IMR-90 (cell line): ENCODE data around the gene RASGRP1. TPM values are rescaled to one million over a fixed set of nuclear protein-coding genes. Genes with fewer than 3 reads are reported as not detected.
A peak's percentile ranks its signal among the peaks of the same experiment; 100 is the strongest.

Experiments used
- ATAC-seq: fragments of 200-7000 bp; cut with Tn5 transposase; 2 replicates; pipeline ENCODE4 v1.9.1; 2020; ENCODE audit warnings: low read depth, mild to moderate bottlenecking, moderate library complexity
- BruUV-seq: library from RNA; stranded (reverse); fragments of 400-500 nt; replicated peaks from 2 replicates; lab custom pipeline; 2021; lab: Mats Ljungman, UMichigan
- CTCF ChIA-PET: fragments of 300-600 bp; formaldehyde crosslinking; extraction: SDS; loops from one replicate; lab custom pipeline; 2021; ENCODE audit warnings: antibody characterized with exemption; lab: Yijun Ruan, JAX
- POLR2A ChIA-PET: fragments of 300-600 bp; sonication (Branson Sonifier 250); formaldehyde crosslinking; loops from one replicate; lab custom pipeline; 2022; ENCODE audit warnings: antibody characterized with exemption; ENCODE audit not compliant: unreplicated experiment; lab: Charles Lee
- DNase-seq: peaks from one replicate; pipeline ENCODE4 v3.0.0; 2013
- H2AFZ ChIP-seq: replicated peaks from 2 replicates; pipeline ENCODE3; 2013; ENCODE audit warnings: low read length, mild to moderate bottlenecking; ENCODE audit not compliant: poor library complexity
- H2AK5ac ChIP-seq: 2 replicates; pipeline ENCODE4 v1.6.1; 2013; ENCODE audit warnings: low read depth, low read length, inconsistent platforms
- H2AK9ac ChIP-seq: replicated peaks from 2 replicates; pipeline ENCODE3; 2013; ENCODE audit warnings: mild to moderate bottlenecking, low read depth, low read length, moderate library complexity; ENCODE audit not compliant: poor library complexity
- H2BK120ac ChIP-seq: 2 replicates; pipeline ENCODE4 v1.6.1; 2013; ENCODE audit warnings: low read depth, low read length, inconsistent platforms
- H2BK15ac ChIP-seq: 3 replicates; pipeline ENCODE4 v1.6.1; 2013; ENCODE audit warnings: low read depth, low read length, inconsistent platforms
- H2BK20ac ChIP-seq: 2 replicates; pipeline ENCODE4 v1.6.1; 2013; ENCODE audit warnings: low read depth, mild to moderate bottlenecking, inconsistent platforms, low read length, moderate library complexity
- H2BK5ac ChIP-seq: 2 replicates; pipeline ENCODE4 v1.6.1; 2013; ENCODE audit warnings: mild to moderate bottlenecking, low read depth, low read length, inconsistent platforms; ENCODE audit not compliant: poor library complexity, severe bottlenecking
- H3K14ac ChIP-seq: replicated peaks from 2 replicates; pipeline ENCODE4 v1.6.1; 2013; ENCODE audit warnings: low read depth, low read length, inconsistent platforms
- H3K18ac ChIP-seq: 2 replicates; pipeline ENCODE4 v1.6.1; 2013; ENCODE audit warnings: low read depth, low read length, control low read depth
- H3K23ac ChIP-seq: 2 replicates; pipeline ENCODE4 v1.6.1; 2013; ENCODE audit warnings: low read depth, low read length, inconsistent platforms
- H3K27ac ChIP-seq: 2 replicates; pipeline ENCODE4 v1.5.1; 2013; ENCODE audit warnings: mild to moderate bottlenecking, control low read depth, low read length; ENCODE audit not compliant: insufficient read depth
- H3K27me3 ChIP-seq: 2 replicates; pipeline ENCODE4 v1.6.1; 2013; ENCODE audit warnings: low read length; ENCODE audit not compliant: control insufficient read depth, insufficient read depth
- H3K36me3 ChIP-seq: 2 replicates; pipeline ENCODE4 v1.6.1; 2013; ENCODE audit warnings: low read length, mixed read lengths; ENCODE audit not compliant: control insufficient read depth, insufficient read depth
- H3K4ac ChIP-seq: 2 replicates; pipeline ENCODE4 v1.6.1; 2013; ENCODE audit warnings: low read depth, low read length, inconsistent platforms
- H3K4me1 ChIP-seq: 2 replicates; pipeline ENCODE4 v1.6.1; 2013; ENCODE audit warnings: low read length, mixed read lengths; ENCODE audit not compliant: control insufficient read depth, insufficient read depth
- H3K4me2 ChIP-seq: 2 replicates; pipeline ENCODE4 v1.6.1; 2013; ENCODE audit warnings: low read depth, mild to moderate bottlenecking, control low read depth, low read length, moderate library complexity
- H3K4me3 ChIP-seq: 2 replicates; pipeline ENCODE4 v1.5.1; 2013; ENCODE audit warnings: low read depth, mild to moderate bottlenecking, control low read depth, low read length, moderate library complexity; ENCODE audit not compliant: insufficient read depth
- H3K56ac ChIP-seq: 2 replicates; pipeline ENCODE4 v1.6.1; 2013; ENCODE audit warnings: low read length, inconsistent platforms; ENCODE audit not compliant: insufficient read depth; ENCODE audit errors: extremely low read depth
- H3K79me1 ChIP-seq, 2 experiments: 2 replicates each; pipeline ENCODE4 v1.6.1; 2013; ENCODE audit warnings: low read length in 2 of 2, inconsistent platforms in 1 of 2, low read depth in 1 of 2
- H3K9ac ChIP-seq: 2 replicates; pipeline ENCODE4 v1.6.1; 2013; ENCODE audit warnings: low read depth, low read length, control low read depth
- H3K9me1 ChIP-seq: 2 replicates; pipeline ENCODE4 v1.6.1; 2013; ENCODE audit warnings: low read length, inconsistent platforms; ENCODE audit not compliant: insufficient read depth
- H3K9me3 ChIP-seq: 2 replicates; pipeline ENCODE4 v1.6.1; 2013; ENCODE audit warnings: low read length; ENCODE audit not compliant: control insufficient read depth, insufficient read depth
- H4K20me1 ChIP-seq: 2 replicates; pipeline ENCODE4 v1.6.1; 2013; ENCODE audit warnings: low read length, inconsistent platforms; ENCODE audit not compliant: insufficient read depth
- H4K5ac ChIP-seq: 2 replicates; pipeline ENCODE4 v1.6.1; 2013; ENCODE audit warnings: mild to moderate bottlenecking, low read depth, low read length, control low read depth
- H4K8ac ChIP-seq, 2 experiments: 2 replicates each; pipeline ENCODE4 v1.6.1; 2013; ENCODE audit warnings: low read depth in 2 of 2, low read length in 2 of 2, control low read depth in 1 of 2, inconsistent platforms in 1 of 2
- H4K91ac ChIP-seq: 2 replicates; pipeline ENCODE4 v1.6.1; 2013; ENCODE audit warnings: low read depth, low read length, inconsistent platforms; ENCODE audit not compliant: insufficient read depth
- BHLHE40 ChIP-seq: fragments of 150-350 bp; IDR thresholded peaks from 2 replicates; pipeline ENCODE4 v1.6.1; 2016; ENCODE audit warnings: mild to moderate bottlenecking, low read depth, low read length
- CEBPB ChIP-seq: IDR thresholded peaks from 2 replicates; pipeline ENCODE4 v1.6.1; 2012; ENCODE audit warnings: low read depth, low read length, improper control_type of control experiment
- CHD1 ChIP-seq: IDR thresholded peaks from 2 replicates; pipeline ENCODE4 v1.6.1; 2012; ENCODE audit warnings: low read depth, low read length, improper control_type of control experiment
- CTCF ChIP-seq: conservative IDR thresholded peaks from 2 replicates; pipeline ENCODE4 v1.5.1; 2012; ENCODE audit warnings: mild to moderate bottlenecking, low read depth, low read length, improper control_type of control experiment
- ELK1 ChIP-seq: fragments of 150-350 bp; IDR thresholded peaks from 2 replicates; pipeline ENCODE4 v1.6.1; 2016; ENCODE audit warnings: low read depth, mild to moderate bottlenecking, low read length, moderate library complexity, borderline replicate concordance
- FOS ChIP-seq: fragments of 150-350 bp; IDR thresholded peaks from 2 replicates; pipeline ENCODE4 v1.6.1; 2016; ENCODE audit warnings: low read depth, low read length
- MAFK ChIP-seq: IDR thresholded peaks from 2 replicates; pipeline ENCODE4 v1.6.1; 2012; ENCODE audit warnings: low read depth, low read length, improper control_type of control experiment
- MXI1 ChIP-seq: IDR thresholded peaks from 2 replicates; pipeline ENCODE4 v1.6.1; 2012; ENCODE audit warnings: low read depth, mild to moderate bottlenecking, low read length, moderate library complexity, borderline replicate concordance
- NFE2L2 ChIP-seq: fragments of 150-350 bp; IDR thresholded peaks from 2 replicates; pipeline ENCODE4 v1.6.1; 2016; ENCODE audit warnings: low read depth, mild to moderate bottlenecking, low read length
- POLR2A ChIP-seq: IDR thresholded peaks from 2 replicates; pipeline ENCODE4 v1.6.1; 2012; ENCODE audit warnings: mild to moderate bottlenecking, low read depth, low read length
- RAD21 ChIP-seq: IDR thresholded peaks from 2 replicates; pipeline ENCODE4 v1.6.1; 2012; ENCODE audit warnings: low read length, improper control_type of control experiment
- RCOR1 ChIP-seq: IDR thresholded peaks from 2 replicates; pipeline ENCODE4 v1.6.1; 2012; ENCODE audit warnings: mild to moderate bottlenecking, low read length, improper control_type of control experiment; ENCODE audit not compliant: insufficient replicate concordance
- RFX5 ChIP-seq: IDR thresholded peaks from 2 replicates; pipeline ENCODE4 v1.8.0; 2012; ENCODE audit warnings: low read depth, mild to moderate bottlenecking, low read length, moderate library complexity
- SMC3 ChIP-seq: fragments of 150-350 bp; IDR thresholded peaks from 2 replicates; pipeline ENCODE4 v1.6.1; 2016; ENCODE audit warnings: low read depth, mild to moderate bottlenecking, antibody characterized with exemption, low read length, moderate library complexity
- USF2 ChIP-seq: fragments of 150-350 bp; IDR thresholded peaks from 2 replicates; pipeline ENCODE4 v1.6.1; 2017; ENCODE audit warnings: mild to moderate bottlenecking, antibody characterized with exemption, low read length, low read depth
- dilution Hi-C: fragments of 300-500 bp; cut with HindIII; formaldehyde crosslinking; loops from one replicate; pipeline ENCODE4 v1.14.3; 2018; ENCODE audit warnings: low sequenced_read_pairs; ENCODE audit not compliant: unreplicated experiment
- in situ Hi-C: fragments of 300-500 bp; cut with MboI; formaldehyde crosslinking; loops from 3 replicates; pipeline ENCODE4 v1.14.3; 2019; ENCODE audit warnings: low sequenced_read_pairs, inconsistent platforms, mixed read lengths
- intact Hi-C: fragments of 100-400 bp; cut with micrococcal nuclease; formaldehyde crosslinking; loops from 2 replicates; pipeline ENCODE4 v1.10.0; 2022
- polyA plus RNA-seq, 3 experiments: library from polyadenylated mRNA; depleted of rRNA; stranded (reverse); fragments of >200 nt; gene quantifications; 2 replicates each; pipeline ENCODE4 v1.2.3, GENCODE V29; 2012; ENCODE audit warnings: low replicate concordance in 1 of 3
- total RNA-seq: library from RNA; depleted of rRNA; stranded (reverse); fragments of >200 nt; gene quantifications from 2 replicates; pipeline ENCODE4 v1.2.3, GENCODE V29; 2012

Gene RASGRP1
- total and polyA plus RNA-seq, 2 of the 4 experiments (the other 2 are of a cell fraction) = 1.4 to 3.2 TPM

GRCh38 chr15:38539008-38539343, 25.6 kb downstream of the RASGRP1 start:
- Histone ChIP-seq H2AFZ (no peak overlapping the region), H3K79me1 (no peaks in the 10 kb centered on the region), H4K8ac (no peak overlapping the region), H2AK9ac (no peak overlapping the region), H3K9me1 (peaks cover 5% of the 10 kb centered on the region; the same call in 1 of the 2 replicates), H3K36me3 (no peaks in the 10 kb centered on the region), H3K9ac (no peak overlapping the region), H3K56ac (no peak overlapping the region), H2BK5ac (no peak overlapping the region), H3K18ac (peak overlapping the region; percentile 16; the same call in 1 of the 2 replicates), H2BK15ac (no peak overlapping the region; the same call in 2 of the 3 replicates), H3K23ac (no peak overlapping the region), H3K27ac (no peak overlapping the region), H3K4me2 (no peak overlapping the region), H2AK5ac (peak overlapping the region; percentile 33; the same call in 1 of the 2 replicates), H4K20me1 (no peaks in the 10 kb centered on the region), H3K14ac (no peak overlapping the region), H3K4ac (no peak overlapping the region), H3K9me3 (no peaks in the 10 kb centered on the region), H3K4me3 (no peak overlapping the region), H3K4me1 (peaks cover 13% of the 10 kb centered on the region), H4K91ac (no peak overlapping the region), H3K27me3 (no peaks in the 10 kb centered on the region), H2BK20ac (no peak overlapping the region), H2BK120ac (no peak overlapping the region), H4K5ac (no peak overlapping the region)
- CTCF ChIA-PET = no interaction called here
- no peak for TF ChIP-seq BHLHE40
- no peak for TF ChIP-seq MAFK
- TF ChIP-seq SMC3 = no peak
- no peak for TF ChIP-seq ELK1
- TF ChIP-seq POLR2A = no peak
- TF ChIP-seq MXI1 = no peak
- TF ChIP-seq RFX5 = no peak
- no peak for TF ChIP-seq USF2
- TF ChIP-seq RCOR1 = no peak
- no peak for TF ChIP-seq RAD21
- TF ChIP-seq NFE2L2 = no peak
- no peak for TF ChIP-seq FOS
- TF ChIP-seq CTCF = no peak
- TF ChIP-seq CEBPB = no peak
- no peak for TF ChIP-seq CHD1
- no TSS peak for BruUV-seq
- ATAC-seq (no peak), DNase-seq (no peak)
- in situ Hi-C loops = no loop called here
- dilution Hi-C loops = no loop called here
- POLR2A ChIA-PET = no interaction called here
- intact Hi-C loops = loop anchor here (5.0 kb wide), 1 partner anchor 67 kb away; no protein-coding TSS in a partner anchor
